GM19455 (cell line): ENCODE results near the gene DDX41.
"Not testable (repeated sequence)": the region's sequence is repeated elsewhere in the genome, so short reads cannot be mapped to it uniquely, and the experiment has no call there.

Source experiments
- ATAC-seq: cut with Tn5 transposase; IDR thresholded peaks from one replicate; pipeline ENCODE4 v1.9.1; 2021; ENCODE audit not compliant: unreplicated experiment

Gene DDX41

DNA sequence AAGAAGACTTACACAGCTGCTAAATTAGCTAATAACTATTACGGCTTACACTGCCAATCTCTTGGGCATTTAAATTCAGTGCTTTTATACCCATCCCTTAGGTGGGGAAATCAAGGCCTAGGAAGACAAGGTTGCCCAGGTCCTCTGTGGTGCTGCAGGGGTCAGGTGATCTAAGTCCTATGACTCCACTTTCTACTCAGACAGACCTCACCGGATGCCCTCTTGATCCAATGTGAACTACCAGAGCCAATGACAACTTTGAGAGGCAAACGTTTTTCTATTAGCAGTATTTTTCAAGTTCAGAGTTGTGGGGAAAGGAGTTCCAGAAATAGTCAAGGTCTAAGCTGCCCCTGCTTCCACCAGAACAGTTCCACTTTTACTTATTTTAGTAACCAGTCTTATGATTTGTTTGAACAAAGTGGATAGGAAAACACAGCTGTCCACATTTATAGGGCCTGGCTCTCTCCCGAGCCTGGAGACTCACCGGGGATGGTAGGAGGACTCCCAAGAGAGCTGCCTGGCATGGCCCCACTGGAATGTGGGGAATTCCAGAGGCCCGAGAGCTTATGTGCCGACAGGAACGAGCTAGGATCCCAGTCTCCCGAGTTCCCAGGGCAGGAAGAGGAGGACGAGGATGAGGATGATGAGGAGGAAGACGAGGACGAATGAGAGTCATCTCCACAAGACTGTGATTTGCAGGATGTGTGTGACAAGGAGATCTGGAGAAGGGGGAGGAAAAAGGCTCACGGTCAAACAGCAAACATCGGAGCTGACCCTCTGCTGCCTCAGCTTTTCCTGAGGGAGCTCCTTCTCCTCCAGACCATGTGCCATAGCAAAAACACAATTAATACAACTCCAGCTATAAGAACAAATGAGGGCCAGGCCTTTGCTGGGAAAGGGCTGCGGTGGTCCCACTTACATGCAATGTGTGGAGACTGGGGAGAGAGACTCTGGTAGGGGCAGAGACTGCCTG, 20.9 kb upstream of the DDX41 start:
- no peak for ATAC-seq

DNA sequence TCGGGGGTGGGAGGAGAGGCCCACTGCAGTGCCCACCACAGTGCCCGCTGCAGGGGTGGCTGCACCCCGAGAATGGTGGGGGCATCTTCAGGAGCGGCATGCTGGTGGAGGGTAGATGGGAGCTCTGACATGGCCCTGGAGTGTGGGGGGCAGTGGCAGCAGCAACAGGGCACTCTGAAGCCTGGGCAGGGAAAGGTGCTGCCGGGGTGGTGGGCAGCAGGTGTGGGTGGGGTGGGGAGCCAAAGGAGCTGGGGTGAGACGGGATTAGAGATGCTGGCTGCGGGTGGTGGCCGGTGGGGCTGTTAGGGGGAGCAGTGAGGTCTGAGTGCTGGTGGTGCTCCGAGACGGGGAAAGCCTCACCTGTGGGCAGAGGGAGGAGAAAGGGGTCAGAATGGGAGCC, 19.6 kb upstream of the DDX41 start:
- no peak for ATAC-seq

DNA sequence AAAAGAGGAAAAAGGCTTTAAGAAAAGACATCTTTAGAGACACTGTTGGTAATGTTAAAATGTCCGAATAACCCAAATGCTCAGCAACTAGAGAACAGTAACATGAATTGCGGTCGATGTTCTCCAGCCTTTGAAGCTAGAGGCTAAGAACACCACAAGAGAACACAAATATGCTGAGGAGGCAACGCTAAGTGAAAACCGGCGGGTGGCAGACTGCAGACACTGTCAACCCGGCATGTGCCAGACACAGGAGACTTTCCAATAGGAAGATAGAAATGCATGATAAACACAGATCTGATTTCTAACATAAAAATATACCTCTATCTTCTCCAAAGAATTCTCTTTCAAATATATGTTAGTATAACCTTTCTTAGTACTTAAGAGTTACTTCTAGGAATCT, 18.4 kb upstream of the DDX41 start:
- ATAC-seq, result no peak

DNA sequence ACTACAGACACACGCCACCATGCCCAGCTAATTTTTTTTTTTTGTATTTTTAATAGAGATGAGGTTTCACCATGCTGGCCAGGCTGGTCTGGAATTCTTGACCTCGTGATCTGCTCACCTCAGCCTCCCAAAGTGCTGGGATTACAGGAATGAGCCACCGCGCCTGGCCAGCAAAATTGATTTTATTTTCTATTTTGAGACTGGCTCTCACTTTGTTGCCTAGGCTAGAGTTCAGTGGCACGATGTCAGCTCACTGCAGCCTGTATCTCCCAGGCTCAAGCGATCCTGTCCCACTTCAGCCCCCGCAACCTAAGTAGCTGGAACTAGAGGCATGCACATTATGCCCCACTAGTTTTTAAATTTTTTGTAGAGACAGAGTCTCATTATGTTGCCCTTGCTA, 17.7 kb upstream of the DDX41 start:
- not testable (repeated sequence) for ATAC-seq

DNA sequence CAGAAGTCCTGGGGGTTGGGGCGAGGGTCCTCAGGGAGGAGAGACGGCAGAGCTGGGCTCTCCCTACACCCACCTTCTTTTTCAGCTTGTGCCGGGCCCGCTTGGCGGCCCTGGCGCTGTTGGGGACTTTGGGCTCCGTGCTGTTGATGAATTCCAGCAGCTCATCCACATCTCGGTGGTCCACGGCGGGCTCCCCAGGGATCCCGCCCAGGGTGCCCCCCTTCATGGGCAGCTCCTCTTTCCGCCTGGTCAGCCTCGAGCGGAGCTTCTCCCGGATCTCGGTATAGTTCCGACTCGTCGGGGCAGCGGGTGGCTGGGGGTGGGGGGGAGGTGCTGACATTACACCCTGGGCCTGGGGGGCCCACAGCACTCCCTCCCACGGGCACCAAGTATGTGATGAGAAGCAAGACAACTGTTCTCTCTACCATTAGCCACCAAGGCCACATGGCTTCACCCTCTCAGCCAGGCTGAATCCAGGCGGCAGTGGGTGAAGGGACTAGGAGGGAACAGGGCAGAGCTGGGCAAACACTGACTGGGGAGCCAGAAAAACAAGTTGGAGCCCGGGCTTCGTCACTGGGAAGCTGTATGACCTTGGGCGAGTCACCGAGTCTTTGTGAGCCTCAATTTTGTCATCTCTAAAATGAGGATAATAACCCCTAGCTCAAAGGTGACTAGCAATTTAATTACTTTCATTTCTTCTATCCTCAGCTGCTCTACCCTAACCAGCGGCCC, 14.6 kb upstream of the DDX41 start:
- ATAC-seq, result no peak

DNA sequence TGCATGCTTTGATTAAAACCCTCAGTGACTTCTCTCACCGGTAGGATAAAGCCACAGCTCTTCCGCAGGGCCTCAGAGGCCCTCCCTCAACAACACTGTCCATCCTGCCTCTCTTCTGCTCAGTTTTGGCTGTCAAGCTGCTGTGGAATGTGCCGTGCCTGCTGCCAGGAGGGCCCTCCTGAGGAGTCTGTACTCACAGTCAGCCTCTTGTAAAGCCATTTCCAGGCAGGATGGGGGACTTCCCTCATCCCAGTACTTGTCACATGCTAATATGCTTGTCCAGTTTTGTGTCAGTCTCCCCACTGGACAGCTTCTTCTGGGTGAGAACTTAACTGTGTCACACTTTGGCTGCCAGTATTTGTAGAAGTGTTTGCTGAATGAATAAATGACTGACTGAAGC, 13.9 kb upstream of the DDX41 start:
- no peak for ATAC-seq

DNA sequence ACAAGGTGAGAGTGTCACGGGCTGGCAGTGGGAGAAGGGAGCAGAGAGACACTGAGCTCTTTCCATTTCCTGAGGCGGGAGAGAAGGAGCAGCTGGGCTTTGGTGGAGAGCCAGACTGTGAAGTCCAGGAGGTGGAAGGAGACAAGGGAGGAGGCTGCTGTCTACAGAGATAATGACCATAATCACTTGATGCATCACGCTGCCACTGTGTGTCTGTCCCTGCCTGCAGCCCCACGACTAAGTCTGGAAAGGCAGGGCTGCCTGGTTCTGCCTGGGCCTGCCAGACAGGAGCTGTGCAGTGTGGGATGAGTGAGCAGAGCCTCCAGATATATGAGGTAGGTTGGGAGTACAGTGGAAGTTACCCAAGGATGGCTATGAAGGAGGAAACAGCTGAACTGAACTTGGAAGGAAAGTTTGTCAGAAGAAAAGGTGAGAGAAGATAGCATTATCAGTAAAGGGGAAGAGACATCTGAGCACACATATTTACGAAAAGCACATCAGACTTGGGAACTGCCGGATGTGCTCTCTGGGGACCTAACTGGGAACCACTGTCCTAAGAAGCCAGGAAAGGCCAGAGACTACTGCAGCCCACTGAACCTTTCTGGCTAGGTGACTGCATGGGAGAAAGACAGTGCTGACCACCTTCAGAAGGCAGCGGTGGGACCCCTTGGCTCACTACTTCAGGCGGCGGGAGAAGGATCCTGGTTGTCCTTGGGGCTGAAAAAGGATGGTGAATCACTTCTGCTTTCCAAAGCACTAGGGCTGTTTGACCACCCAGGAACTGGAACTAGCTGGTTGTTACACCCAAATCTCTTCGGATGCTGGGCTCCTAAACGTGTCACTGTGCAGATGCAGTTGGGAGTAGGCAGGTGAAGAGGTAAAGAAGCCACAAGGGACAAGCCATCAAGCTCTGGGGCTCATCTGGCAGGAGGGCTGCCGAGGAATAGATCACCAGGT, 12.8 kb upstream of the DDX41 start:
- no peak for ATAC-seq

DNA sequence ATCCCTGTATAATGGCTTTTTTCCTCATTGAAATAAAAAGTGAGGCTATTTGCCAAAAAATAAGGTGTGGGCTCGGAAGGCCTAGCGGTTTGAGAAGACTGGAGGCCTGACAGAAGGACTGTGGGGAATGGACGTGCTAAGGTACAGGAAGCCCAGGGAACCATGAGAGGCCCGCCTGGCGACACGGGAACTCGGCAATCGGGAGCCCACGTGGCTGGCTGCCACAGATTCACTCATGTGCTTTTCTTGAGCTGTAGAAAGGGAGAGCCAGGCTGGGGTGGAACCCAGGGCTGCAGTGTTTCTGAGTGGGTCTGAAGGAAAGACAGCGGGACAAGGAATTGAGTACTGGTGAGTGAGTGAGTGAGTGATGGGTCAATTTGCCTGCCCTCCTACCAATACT, 11.9 kb upstream of the DDX41 start:
- ATAC-seq, result no peak

DNA sequence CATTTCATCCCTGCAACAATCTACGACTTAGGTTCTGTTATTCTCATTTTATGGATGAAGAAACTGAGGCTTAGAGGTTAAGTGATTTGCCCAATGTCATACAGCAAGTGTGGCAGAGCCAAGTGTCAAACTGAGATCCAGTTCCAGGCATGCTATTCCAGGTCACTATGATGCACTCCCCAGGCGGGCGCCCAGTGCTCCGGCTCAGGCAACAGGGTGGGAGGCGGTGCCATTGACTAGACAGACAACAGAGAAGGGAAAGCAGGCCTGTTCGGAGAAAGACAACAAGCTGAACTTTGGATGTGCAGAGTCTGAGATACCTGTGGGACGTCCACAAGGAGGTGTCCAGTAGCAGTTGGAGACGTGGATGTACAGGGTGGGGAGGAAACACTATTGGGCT, 10.8 kb upstream of the DDX41 start:
- no peak for ATAC-seq

DNA sequence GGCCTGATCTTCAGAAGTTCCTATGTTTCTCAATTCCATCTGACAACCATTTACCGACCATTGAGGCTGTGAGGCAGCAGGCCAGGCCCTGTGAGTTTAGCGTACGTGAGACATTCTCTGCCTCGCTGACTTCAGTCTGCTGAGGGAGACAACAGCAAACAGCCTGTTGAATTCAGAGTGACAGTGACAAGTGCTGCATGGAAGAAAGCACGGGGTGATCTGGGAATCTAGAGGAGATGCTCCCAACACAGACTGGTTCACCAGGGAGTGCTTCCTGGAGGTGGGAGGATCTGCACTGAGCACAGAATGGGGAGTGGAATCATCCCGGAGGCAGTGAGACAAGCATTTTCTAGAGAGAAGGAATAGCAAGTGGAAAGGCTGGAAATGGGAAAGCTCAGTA, 10.0 kb upstream of the DDX41 start:
- ATAC-seq, result no peak

DNA sequence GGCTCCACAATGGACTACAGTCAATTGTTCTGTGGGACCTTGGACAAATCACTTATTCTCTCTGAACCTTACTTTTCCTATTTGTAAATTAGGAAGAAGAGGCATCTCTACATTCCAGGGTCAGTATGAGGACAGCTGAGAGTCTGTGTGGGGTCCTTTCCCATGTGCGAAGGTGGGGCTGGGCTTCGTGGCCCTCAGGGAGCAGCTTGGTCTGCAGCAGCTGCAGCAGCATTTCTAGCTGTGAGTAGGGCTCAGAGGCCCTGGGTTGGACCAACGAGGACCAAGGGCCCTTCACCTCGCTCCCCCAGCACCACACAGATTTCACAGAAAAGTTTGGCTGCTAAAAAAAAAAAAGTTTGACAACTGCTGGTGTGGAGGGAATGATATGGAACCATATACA, 9.4 kb upstream of the DDX41 start:
- ATAC-seq, result no peak

DNA sequence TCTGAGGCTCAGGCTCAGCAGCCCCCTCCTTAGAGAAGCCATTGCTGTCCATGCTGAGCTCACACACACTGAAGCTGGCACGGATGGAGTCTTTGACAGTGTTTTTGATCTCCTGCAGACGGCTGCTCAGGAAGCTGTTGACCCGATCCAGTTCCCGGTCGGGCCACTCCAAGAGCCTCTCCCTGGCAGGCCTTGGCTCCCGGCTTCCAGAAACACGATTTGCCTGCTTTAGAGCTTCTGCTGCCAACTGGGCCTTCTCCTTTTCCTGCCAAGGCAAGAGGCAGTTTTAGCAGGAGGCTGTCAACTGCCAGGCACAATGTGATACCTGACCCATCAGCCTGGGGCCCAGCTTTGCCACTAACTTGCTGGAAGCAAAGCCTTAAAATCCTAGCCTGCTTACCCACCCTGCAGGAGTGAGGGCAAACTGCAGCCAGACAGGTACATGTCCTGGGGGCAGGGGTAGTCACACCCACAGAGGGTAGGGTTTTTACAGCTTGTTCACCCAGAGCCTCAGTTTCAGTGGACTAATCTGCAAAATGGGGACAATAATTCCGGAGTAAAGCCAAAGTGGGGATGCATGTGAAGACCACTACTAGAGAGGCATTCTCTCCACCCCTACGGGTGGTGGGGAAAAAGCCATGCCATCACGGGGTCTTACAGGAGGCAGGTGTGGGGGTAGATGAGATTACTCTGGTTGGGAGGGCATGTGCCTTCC, 8.3 kb upstream of the DDX41 start:
- ATAC-seq, result no peak

DNA sequence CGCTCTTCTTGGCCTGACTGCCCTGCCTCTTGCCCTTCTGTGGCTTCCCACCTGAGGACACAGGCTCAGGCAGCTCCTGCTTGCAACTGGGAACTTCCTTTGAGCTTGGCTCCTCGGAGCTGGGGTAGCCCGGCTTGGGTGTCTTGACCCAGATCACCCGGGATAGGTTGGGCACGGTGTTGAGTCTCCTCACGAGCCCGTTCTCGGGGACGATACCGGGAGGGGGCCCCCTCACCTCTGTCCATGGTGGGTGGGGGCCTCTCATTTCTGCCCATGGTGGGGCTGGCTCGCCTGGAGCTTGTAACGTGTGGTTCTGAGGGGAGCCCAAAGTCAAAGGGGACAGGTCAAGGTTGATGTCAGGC, 7.8 kb upstream of the DDX41 start:
- ATAC-seq, result no peak

DNA sequence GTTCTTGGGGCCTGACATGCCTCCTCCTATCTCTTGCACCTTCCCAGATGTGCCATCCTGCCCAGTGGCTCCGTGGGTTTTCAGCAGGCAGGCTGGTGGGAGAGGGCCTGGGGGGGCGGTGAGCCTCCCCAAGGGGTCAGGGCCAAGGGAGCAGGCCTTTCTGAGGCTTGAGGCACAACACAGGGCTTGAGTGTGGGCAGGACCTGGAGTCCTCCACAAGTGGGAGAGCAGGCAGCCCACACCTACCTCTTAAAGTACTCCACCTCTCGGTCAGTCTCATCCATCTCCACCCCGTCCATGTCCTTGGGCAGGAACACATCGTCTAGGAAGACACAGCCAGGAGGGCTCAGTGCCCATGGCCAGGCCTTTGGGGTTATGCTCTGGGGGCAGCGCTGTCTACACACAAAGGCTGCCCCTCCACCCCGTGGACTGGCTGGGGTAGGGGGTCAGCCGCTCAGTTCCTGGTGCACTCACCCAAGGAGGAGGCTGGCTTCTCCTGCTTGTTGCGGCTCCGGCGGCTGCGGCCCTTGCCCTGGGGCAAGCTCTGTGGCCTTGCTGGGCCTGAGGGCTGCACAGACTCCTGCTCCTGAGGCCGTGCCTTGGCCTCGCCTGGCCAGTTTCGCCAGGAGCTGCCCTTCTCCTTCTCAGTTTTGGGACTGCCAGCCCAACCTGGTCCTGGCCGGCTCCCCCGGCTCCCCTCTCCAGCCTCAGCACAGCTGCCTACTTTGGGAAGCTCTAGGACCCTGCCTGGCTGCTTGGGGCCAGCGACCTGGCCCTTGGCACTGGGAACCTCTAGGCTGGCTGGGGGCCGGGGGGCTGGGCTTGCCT, 7.2 kb upstream of the DDX41 start:
- no peak for ATAC-seq

DNA sequence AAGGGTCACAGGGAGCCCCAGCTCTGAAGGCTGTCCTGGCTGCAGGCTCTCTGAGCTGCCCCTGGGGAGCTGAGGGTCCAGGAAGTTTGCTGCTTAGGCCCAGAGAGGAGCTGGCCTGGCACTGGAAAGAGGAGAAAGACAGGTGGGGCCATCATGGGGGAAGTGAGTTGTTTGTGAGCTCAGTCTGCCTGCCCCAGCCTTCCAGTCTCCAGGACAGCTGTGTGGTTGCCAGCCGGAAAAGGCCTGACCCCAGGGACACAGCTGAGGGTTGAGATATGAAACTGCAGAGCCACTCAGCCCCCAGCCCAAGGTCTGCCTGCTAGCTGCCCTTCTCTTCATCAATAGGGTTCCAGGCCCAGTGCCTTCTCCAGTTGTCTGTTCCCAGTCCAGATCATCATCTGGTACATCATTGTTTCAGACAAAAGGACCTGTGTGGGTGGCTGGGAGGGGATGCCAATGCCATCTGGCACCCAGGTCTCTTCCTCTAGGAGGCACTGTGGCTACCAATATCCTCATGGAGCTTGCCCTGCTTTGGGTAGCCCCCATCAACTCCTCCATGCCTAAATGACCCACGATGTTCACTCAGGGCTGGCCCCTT, 4.3 kb upstream of the DDX41 start:
- ATAC-seq, result no peak

DNA sequence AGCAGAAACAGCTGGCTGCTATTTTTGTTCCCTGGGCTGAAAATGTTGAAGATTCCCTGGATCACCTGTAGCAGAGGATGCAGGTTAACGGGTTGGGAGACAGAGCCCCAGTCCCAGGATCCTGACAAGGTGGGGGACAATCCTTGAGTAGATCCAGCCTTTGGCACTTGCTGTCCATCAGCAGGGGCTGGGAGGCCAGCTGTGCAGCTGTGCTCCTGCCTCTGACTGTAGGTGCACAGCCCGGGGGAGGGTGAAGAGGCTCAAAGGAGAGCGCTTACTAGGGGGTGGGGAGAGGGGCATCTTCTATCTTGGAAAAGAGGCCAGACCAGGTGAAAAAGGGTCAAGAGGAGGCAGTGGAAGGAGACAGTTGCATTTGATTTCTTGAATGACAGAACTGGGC, 3.5 kb upstream of the DDX41 start:
- ATAC-seq, result no peak

DNA sequence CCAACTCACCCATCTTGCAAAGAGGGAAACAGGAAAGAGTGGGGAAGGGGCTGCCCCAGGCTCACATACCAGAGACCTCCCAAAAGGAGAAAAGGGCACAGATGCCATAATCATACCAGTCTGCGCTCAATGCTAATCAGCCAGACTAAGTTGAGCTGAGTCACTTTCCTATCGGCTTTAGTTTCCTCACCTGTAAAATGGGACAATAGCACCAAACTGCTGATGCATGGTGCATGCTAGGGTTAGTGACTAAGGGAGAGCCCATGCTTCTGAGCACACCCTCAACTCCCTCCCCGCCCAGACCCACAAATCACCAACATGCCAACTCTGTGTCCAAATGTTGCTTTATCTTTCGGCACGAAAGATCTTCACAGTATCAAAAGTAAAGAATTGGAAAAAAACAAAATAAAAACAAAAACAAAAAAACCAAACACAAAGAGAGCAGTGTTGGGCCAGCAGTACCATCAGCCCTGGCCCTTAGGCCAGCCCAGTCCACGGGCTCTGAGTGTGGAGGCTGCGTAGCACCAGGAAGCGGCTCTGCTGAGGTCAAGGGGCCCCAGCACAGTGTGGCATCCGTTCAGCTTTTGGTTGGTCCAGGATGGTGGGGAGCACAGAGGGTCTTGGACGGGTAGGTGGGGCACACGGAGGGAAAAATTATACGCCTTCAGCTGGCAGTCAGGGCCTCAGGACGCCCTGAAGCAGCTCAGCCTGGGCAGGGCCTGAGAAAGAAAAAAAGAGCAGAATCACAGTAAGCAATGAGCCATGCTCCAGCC, 2.9 kb upstream of the DDX41 start:
- no peak for ATAC-seq

DNA sequence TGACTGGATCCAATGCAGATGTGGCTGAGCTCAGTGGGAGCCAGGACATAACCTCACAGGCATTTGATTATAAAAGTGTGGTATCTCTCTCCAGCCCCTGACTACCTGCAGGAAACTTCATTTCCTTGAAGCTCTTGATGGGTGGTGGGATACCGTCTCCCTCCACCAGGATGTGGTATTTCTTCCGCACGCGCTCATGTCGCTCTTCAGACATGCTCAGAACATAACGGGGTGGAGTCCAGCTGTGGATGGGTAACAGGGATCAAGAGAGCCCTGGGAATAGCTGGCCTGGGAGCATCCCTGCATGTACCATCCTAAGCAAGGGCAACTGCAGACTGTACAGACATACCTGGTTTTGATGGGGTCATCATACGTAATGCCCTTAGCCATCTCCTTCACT, 1.2 kb downstream of the DDX41 start:
- no peak for ATAC-seq

DNA sequence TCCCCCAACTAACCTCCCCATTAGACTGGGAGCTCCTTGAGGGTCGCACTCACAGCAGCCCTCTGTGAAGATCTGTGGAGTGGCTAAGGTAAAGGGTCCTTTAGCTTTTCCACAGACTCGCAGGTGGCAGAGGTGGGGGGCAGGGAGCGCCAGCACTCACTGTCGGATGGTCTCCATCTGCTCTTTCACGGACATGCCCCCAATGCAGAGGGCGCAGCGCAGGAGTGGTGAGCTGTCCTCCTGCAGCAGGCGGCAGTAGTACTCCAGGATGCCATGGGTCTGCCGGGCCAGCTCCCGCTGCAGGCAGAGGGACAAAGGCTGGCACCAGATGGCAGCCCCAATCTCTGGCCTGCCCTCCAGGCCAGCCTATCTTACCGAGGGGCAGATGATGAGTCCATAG, 2.2 kb downstream of the DDX41 start:
- ATAC-seq, result no peak
